DMS114 treated with DMSO at 0.1 percent for 48 hours (cell line): ENCODE measurements around the gene POR.

ENCODE experiments used
- DNase-seq: peaks from one replicate; lab custom pipeline; 2025; ENCODE audit not compliant: unreplicated experiment; lab: John Stamatoyannopoulos, UW

POR gene

DNA sequence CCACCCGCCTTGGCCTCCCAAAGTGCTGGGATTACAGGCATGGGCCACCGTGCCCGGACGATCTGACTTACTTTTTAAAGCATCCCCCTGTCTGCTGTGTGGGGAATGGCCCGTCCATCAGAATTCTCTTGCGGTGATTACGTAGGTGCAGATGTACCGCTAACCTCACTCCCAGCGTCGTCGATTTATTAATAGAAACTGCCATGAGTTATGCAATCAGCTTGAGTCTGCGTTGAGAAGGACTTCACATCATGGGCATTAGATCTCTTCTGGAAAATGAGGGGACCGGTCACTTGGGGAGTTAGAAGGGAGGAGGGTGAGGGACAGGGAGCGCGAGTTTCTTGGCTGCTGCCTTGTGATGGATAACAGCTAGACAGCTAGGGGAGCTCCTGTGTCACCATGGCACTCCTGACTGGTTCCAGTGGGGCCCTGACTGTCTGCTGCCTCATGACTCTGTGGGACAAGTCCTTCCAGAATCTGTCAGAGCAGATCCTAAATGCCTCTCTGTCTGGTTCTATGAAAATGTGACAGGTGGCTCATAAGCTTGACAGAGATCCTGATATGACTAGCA is 35.2 kb downstream of the POR start:
- DNase-seq = no peak

DNA sequence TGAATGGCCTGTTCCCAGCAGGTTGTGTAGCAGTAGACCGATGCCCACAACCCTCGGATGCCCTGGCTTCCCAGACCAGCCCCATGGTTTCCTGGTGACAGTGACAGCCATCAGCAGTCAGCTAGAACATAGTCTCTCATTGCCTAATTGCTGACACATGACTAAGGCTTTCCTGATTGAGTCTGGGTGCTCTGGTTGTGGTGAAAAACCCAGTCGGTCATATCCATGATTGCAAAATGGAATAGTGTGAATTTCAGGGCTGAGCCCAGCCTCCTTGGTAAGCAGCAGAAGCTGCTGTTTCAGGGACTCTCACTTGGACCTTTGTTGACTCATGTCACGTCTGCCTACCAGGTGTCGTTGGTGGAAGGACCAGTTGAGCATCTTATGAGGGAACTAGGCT is 36.6 kb downstream of the POR start:
- DNase-seq = no peak

- DNase-seq = no peak
Observed at GRCh38 chr7:75953431-75953830, 38.5 kb downstream of the POR start.

- no peak for DNase-seq
Observed at GRCh38 chr7:75953931-75954330, 39.0 kb downstream of the POR start.

- DNase-seq = no peak
Observed at GRCh38 chr7:75955331-75955955, 40.5 kb downstream of the POR start.

DNA sequence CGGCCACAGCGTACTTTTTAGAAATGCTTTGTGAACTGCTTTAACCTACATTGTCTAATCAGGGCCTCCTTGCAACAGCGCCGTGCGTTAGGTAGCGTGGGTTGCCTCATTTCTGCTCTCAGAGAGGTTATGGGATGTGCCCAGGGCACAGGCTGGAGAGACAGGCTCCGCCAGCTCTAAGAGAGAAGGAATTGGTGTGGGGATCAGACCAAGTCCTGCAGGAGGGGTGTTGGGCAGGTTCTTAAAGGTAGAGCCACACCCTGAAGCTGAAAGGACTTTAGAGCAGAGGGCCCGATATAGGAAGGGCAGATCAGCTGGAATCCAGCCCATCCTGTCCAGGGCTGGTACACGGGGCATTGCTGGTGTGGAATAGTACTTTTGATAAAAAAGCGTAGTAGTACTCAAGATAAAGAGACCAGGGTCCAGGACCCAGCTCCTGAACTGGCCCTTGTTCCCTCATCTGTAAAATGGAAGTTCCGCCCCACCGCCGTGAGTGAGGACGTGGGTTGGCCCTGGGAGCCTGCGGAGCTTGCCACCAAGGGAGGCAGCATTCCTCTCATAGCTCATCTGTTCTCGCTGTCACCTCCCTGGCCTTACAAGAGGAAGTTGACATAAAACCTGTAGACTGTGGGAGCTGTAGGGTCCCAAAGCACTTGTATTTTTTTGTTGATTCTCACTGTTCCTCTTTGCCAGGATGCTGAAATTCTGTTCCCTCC is 42.2 kb downstream of the POR start:
- no peak for DNase-seq

DNA sequence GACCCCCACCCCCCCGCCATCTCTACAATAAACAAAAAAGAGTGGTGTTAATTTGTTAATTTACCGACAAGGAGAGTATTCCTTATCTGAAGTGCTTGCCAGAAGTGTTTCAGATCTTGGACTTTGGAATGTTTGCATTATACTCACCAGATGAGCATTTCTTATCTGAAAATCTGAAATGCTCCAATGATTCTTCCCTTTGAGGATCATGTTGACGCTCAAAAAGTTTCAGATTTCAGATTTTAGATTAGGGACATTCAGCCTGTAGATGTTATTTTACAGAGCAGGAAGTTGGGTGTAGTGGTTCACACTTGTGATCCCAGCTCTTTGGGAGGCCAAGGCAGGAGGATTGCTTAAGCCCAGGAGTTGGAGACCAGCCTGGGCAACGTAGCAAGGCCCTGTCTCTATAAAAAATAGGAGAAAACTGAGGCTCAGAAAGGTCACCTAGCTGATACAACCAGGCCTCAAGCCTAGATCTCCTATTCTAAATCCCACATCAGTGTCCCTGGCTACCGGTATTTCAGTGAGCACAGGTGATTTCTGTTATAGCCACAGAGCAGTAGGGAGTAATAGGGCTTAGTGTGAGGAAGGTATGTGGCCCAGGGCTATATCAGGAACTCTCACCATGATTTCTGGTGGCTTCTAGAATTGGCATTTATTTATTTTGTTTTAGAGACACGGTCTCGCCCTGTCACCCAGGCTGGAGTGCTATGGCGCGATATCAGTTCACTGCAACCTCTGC is 44.0 kb downstream of the POR start:
- DNase-seq = no peak

- DNase-seq = no peak
Observed at GRCh38 chr7:75960372-75960771, 45.4 kb downstream of the POR start.

GRCh38 chr7:75961218-75961617 is 46.3 kb downstream of the POR start:
- no peak for DNase-seq

- no peak for DNase-seq
Observed at GRCh38 chr7:75962607-75963380, 47.8 kb downstream of the POR start.

DNA sequence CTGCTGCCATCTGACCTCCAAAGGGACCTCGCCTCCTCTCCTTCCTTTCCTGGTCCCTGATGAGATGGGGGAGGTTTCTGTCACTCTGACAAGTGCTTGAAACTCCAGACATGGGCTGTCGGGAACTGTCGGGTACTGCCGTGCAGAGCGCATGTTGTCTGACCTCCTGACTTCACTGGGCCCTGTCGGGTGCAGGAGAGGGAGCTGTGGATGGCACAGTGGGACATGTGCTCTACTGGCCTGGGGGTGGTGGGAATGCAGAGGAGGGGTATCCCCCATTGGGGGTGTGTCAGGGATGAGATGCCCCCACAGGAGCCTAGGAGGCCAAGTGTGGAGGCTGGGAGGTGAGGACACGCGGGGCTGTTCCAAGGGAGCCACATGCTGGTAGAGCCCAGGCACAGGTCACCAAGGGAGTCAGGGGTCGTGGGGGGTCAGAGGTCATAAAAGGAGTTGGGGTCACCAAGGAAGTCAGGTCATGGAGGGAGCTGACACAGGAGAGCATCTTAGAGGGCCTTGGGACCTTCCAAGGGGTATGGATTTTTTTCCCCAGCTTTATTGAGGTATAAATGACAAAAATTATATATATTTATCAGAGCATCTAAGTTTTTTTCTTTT is 48.5 kb downstream of the POR start:
- DNase-seq = no peak

DNA sequence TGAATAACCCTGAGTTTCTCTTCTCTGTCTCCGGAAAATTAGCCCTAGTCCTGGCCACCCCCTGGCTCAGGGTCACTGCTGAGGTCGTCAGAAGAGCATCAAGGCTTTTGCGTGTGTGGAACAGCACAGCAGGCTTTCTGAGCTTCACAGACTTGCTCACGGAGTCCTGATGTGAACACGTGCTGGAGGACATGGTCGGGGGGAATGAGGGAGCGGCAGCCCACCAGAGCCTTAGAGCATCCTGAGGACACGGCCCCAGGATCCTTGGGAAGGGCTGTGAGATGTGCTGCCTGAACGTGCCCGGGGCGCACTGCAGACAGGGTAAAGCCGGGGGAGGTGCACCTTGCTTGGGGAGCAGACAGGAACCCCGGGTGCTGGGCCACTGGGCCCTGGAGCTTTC is 50.7 kb downstream of the POR start:
- no peak for DNase-seq

DNA sequence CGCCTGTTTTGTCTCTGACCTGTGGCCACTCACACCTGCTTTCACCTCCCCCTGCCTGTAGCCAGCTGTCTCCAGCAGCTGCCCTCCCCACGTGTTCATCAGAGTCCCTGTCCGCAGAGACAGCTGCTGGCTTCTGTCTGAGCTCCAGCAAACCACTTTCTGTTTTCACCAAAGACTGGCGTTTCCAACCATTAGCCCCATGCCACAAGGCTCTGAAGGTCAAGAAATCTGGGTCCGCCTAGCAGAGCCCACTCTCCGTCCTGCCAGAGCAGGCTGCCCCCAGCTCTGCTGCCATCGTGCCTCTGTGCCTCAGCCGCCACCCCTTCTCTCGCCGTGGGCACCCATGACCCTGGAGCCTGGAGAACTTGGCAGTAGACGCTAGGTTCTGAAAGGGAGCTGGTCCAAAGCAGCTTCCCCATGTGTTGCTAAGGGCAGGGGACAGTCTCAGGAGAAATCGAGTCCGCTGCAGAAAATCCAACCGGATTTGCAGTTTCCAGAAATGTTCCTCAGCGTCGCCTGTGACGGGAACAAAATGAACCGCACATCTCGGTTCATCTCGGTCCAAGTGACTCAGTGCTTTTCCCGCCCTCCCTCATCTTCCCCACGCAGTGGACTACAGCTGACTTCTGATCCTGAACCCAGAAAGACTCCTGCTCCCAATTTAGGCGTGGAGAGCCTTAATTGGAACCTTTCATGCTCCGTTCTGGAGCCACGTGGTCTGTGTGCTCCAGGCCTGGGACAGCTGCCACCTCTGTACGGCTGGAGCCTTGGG is 51.4 kb downstream of the POR start:
- DNase-seq = no peak

DNA sequence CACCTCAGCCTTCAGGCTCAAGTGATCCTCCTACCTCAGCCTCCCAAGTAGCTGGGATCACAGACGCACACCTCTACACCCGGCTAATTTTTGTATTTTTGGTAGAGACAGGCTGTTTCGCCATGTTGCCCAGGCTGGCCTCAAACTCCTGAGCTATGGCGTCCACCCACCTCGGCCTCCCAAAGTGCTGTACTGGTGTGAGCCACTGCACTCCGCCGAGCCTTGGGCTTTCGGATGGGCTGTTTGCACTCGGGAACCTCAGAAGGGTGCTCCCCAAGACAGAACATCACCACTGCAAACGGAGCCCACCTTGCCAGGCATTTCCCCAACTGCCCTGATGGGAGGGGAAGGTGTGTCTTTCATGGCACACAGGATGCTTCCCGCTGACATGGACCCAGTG is 52.1 kb downstream of the POR start:
- no peak for DNase-seq

DNA sequence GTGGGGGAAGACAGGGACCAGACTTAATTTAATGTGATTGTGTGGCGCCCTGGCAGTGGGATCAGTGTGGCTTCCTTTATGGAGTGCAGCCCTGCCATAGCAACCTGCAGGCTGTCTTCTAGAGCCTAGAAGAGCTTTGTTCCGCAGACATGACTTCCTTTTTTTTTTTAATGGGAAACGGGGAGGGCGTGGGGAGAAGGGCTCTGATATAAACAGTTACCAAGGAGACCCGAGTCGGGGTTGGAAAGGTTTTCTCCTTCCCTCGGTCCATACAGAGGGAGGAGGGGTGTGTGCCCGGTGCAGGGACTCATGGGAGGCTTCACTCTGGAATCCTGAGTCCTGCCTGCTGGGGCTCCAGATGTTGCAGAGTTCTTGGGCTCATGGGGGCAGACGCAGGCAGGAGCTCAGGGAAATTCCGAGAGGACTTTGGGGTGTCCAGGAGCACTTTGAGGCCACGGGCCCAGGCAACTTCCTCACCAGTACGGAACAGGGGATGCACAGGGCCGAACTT is 52.6 kb downstream of the POR start:
- no peak for DNase-seq

- DNase-seq = no peak
Observed at GRCh38 chr7:75968012-75968411, 53.1 kb downstream of the POR start.

DNA sequence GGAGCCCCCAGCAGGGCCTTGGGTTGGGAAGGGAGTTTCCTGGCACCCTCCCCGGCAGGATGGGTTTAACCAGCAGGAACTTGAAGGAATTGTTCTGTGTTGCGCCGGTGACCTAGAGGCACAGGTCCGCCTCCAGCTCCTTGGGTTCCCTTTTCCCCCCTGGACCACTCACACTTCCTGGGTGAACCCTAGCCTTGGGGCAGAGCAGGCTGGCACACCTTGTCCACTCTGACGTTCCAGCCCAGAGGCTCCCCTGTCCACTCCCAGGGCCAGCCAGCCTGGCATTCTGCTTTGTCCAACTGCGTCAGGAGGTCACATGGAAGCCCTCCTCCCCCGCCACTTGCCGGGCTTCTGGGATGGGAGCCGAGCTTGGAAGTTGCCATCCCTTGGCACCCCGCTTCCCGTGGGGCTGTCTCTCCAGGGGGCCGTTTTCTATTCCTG is 53.6 kb downstream of the POR start:
- no peak for DNase-seq

DNA sequence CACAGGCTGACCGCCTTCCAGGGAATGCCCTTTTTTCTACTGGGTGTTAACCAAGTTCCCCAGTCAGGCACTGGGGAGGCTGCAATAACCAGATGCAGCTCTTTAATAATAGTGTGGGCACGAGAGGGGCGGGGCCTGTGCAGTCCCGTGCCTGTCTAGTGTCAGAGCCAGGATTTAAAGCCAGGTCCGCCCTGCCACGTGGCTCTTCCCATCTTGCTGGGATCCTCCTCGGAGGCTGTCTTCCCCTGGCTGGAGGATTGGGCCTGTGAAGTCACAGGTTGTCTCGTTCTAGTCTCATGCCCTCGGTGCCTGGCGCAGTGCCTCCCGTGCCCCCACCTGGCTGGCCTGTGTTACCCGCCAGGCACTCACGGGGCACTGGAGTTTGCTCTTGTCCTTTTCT is 54.2 kb downstream of the POR start:
- DNase-seq = no peak

- no peak for DNase-seq
Observed at GRCh38 chr7:75969704-75970498, 54.9 kb downstream of the POR start.
